Panc1 (cell line): Measurements from ENCODE around the gene GGPS1. TPM values are rescaled to one million over a fixed set of nuclear protein-coding genes. Genes with fewer than 3 reads are reported as not detected.

Source experiments
- ATAC-seq: fragments of 200-7000 bp; cut with Tn5 transposase; 2 replicates; pipeline ENCODE4 v1.9.1; 2020; ENCODE audit warnings: mild to moderate bottlenecking, moderate library complexity
- BruUV-seq: library from RNA; stranded (reverse); fragments of 400-500 nt; replicated peaks from 2 replicates; lab custom pipeline; 2021; lab: Mats Ljungman, UMichigan
- CTCF ChIA-PET: fragments of 300-600 bp; sonication (Branson Sonifier 250); formaldehyde crosslinking; loops from one replicate; lab custom pipeline; 2022; ENCODE audit warnings: antibody characterized with exemption; lab: Charles Lee
- POLR2A ChIA-PET: fragments of 300-600 bp; sonication (Branson Sonifier 250); formaldehyde crosslinking; loops from one replicate; lab custom pipeline; 2022; ENCODE audit warnings: antibody characterized with exemption; lab: Charles Lee
- DNase-seq: peaks from one replicate; pipeline ENCODE4 v3.0.0-alpha.2; 2010; ENCODE audit warnings: low read depth, low spot score
- H3K27ac ChIP-seq: 2 replicates; pipeline ENCODE4 v1.5.1; 2011; ENCODE audit warnings: mild to moderate bottlenecking, low read length, inconsistent platforms
- H3K27me3 ChIP-seq: fragments of 200-500 bp; sonication (Bioruptor generic); 2 replicates; pipeline ENCODE4 v1.6.0; 2014; ENCODE audit warnings: low read length, inconsistent platforms; ENCODE audit not compliant: control insufficient read depth, insufficient read depth
- H3K36me3 ChIP-seq: fragments of 200-500 bp; sonication (Bioruptor generic); 2 replicates; pipeline ENCODE4 v1.5.1; 2014; ENCODE audit warnings: inconsistent platforms, mild to moderate bottlenecking, low read length, moderate library complexity; ENCODE audit not compliant: control insufficient read depth, insufficient read depth
- H3K4me1 ChIP-seq: 2 replicates; pipeline ENCODE4 v1.5.1; 2011; ENCODE audit warnings: inconsistent platforms, mild to moderate bottlenecking, low read length, moderate library complexity; ENCODE audit not compliant: control insufficient read depth, insufficient read depth
- H3K4me3 ChIP-seq, 2 experiments: 2 replicates each; pipeline ENCODE4 v1.5.1; 2011 to 2012; ENCODE audit warnings: low read depth in 2 of 2, low read length in 2 of 2, mild to moderate bottlenecking in 2 of 2, inconsistent platforms in 1 of 2, moderate library complexity in 1 of 2
- H3K9me3 ChIP-seq: fragments of 200-500 bp; sonication (Bioruptor generic); 2 replicates; pipeline ENCODE4 v1.5.1; 2014; ENCODE audit warnings: low read depth, mild to moderate bottlenecking, inconsistent platforms, low read length, moderate library complexity; ENCODE audit not compliant: control insufficient read depth, insufficient read depth
- CTCF ChIP-seq: fragments of 450-650 bp; IDR thresholded peaks from 2 replicates; pipeline ENCODE4 v1.5.1; 2017; ENCODE audit warnings: mild to moderate bottlenecking
- POLR2AphosphoS5 ChIP-seq: IDR thresholded peaks from 2 replicates; pipeline ENCODE4 v1.6.1; 2012; ENCODE audit warnings: mild to moderate bottlenecking, low read depth, low read length, moderate library complexity
- REST ChIP-seq, 2 experiments: IDR thresholded peaks; 2 replicates each; pipeline ENCODE4 v1.6.1; 2011 to 2012; ENCODE audit warnings: low read depth in 2 of 2, control low read depth in 1 of 2, low read length in 1 of 2, mild to moderate bottlenecking in 1 of 2, moderate library complexity in 1 of 2; ENCODE audit not compliant: insufficient read depth in 1 of 2
- SIN3A ChIP-seq: IDR thresholded peaks from 2 replicates; pipeline ENCODE4 v1.6.1; 2012; ENCODE audit warnings: low read depth, mild to moderate bottlenecking, low read length, moderate library complexity, borderline replicate concordance; ENCODE audit not compliant: insufficient read depth
- TCF7L2 ChIP-seq: IDR thresholded peaks from 2 replicates; pipeline ENCODE4 v1.6.1; 2011; ENCODE audit warnings: mild to moderate bottlenecking, low read depth, low read length, inconsistent platforms
- in situ Hi-C: cut with HindIII; loops from 2 replicates; pipeline ENCODE4 v1.10.0; 2016; ENCODE audit warnings: low sequenced_read_pairs, low pct_unique_long_range_greater_than_20kb
- intact Hi-C: fragments of 100-400 bp; cut with micrococcal nuclease; formaldehyde crosslinking; loops from one replicate; pipeline ENCODE4 v1.10.0; 2022; ENCODE audit not compliant: unreplicated experiment
- total RNA-seq: library from RNA; stranded (reverse); gene quantifications from one replicate; pipeline ENCODE4 v1.2.1, GENCODE V29; 2021; ENCODE audit not compliant: unreplicated experiment

GGPS1 gene
- total RNA-seq, 1 experiment from 2014 or later, result 60.6 TPM

- peaks cover 8% of the 10 kb centered on the region for H3K4me1 ChIP-seq
- in situ Hi-C loops (no loop called here), intact Hi-C loops (no loop called here)
- ChIA-PET CTCF (no interaction called here), POLR2A (interaction anchor here (0.6 kb wide), 1 partner anchor 821 kb away, joined by 11 read pairs; no protein-coding TSS in a partner anchor)
- no peak overlapping the region for H3K27ac ChIP-seq
- ATAC-seq (0 out of 2 replicates have a peak, but pooled peaks have one; percentile 34), DNase-seq (no peak)
- peaks cover 2% of the 10 kb centered on the region; the same call in 1 of the 2 replicates for H3K36me3 ChIP-seq
- H3K9me3 ChIP-seq, result no peaks in the 10 kb centered on the region
- H3K27me3 ChIP-seq, result no peaks in the 10 kb centered on the region
- no TSS peak for BruUV-seq
- TF ChIP-seq CTCF (no peak), REST (IDR thresholded peaks at IDR 0.05; ENCODE audit: insufficient read depth in 1 of 2, low read depth in 2 of 2, low read length in 1 of 2) (no peak), TCF7L2 (no peak)
- H3K4me3 ChIP-seq, result no peak overlapping the region
Observed at GRCh38 chr1:235317168-235317567, 11.2 kb upstream of the GGPS1 start.

GRCh38 chr1:235319255-235319654 is 9.1 kb upstream of the GGPS1 start:
- POLR2A ChIA-PET, result no interaction called here
- intact Hi-C loops, result no loop called here
- no TSS peak for BruUV-seq
- Histone ChIP-seq H3K27ac (no peak overlapping the region), H3K4me3 (no peak overlapping the region), H3K36me3 (peaks cover 2% of the 10 kb centered on the region; the same call in 1 of the 2 replicates), H3K27me3 (no peaks in the 10 kb centered on the region), H3K4me1 (peaks cover 10% of the 10 kb centered on the region), H3K9me3 (no peaks in the 10 kb centered on the region)
- DNase-seq (no peak), ATAC-seq (no peak)
- in situ Hi-C loops, result no loop called here
- CTCF ChIA-PET, result no interaction called here
- no peak for TF ChIP-seq TCF7L2

- POLR2A ChIA-PET, result no interaction called here
- H3K36me3 ChIP-seq, result peaks cover 8% of the 10 kb centered on the region; the same call in 1 of the 2 replicates
- no peak for ATAC-seq
- no peaks in the 10 kb centered on the region for H3K9me3 ChIP-seq
- no peak overlapping the region for H3K27ac ChIP-seq
- TF ChIP-seq POLR2AphosphoS5, result no peak
- TF ChIP-seq REST (IDR thresholded peaks at IDR 0.05; ENCODE audit: insufficient read depth in 1 of 2, low read depth in 2 of 2, low read length in 1 of 2), result no peak
- no peak for TF ChIP-seq CTCF
- TF ChIP-seq SIN3A, result no peak
- TF ChIP-seq TCF7L2, result no peak
- BruUV-seq, result TSS peak; percentile 21
- in situ Hi-C loops, result no loop called here
- CTCF ChIA-PET, result no interaction called here
- DNase-seq, result no peak
- no peak overlapping the region for H3K4me3 ChIP-seq
- H3K27me3 ChIP-seq, result no peaks in the 10 kb centered on the region
- H3K4me1 ChIP-seq, result peaks cover 9% of the 10 kb centered on the region; the same call in 1 of the 2 replicates
- intact Hi-C loops, result no loop called here
Observed at GRCh38 chr1:235320521-235321179, 7.7 kb upstream of the GGPS1 start.
